Measurements from ENCODE around the gene RNF144B. TPM values are rescaled to one million over a fixed set of nuclear protein-coding genes. Genes with fewer than 3 reads are reported as not detected.

Gene RNF144B
- total and polyA plus RNA-seq, 2 of the 13 experiments (the other 11 are each of a cell fraction or from before 2014, with no cell fraction given): 1.8 to 4.3 TPM

DNA sequence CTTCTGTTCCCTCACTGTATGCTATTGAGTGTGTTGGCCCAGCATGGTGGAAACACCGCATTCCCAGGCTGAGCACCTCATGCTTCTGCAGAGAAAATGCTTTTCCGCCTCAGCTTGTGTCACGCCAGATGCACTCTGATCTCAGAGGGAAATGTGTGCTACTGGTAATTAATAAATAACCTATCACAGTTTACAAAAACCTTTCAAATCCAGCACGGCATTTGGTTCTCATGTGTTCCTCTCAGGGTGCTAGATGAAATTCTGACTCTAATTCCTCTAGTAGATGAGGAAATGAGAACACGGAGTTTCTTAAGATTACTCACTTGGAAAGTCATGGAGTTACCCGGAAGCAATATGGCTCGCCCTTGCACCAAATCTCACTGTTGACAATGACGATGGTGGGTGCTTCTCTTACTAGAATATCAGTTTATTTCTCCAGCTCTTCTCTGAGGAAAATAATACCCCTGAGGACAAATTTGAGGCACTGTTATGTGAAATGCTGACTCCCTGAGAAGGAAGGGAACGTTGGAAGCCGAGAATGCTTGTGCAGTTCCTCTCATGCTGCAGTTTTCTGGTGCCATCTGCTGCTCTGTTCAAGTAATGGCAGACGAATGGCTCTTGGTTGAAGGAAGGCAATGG lies 116.6 kb downstream of the RNF144B start (continued):
- TF ChIP-seq ZNF282 (IDR thresholded peaks at IDR 0.05; ENCODE audit: partially characterized antibody) (no peak), DNMT3B (CRISPR knock-in tag; conservative IDR thresholded peaks at IDR 0.05) (no peak), ZNF12 (CRISPR knock-in tag; IDR thresholded peaks at IDR 0.05) (no peak), TEAD3 (CRISPR knock-in tag; optimal IDR thresholded peaks at IDR 0.05; ENCODE audit: borderline replicate concordance) (peak; percentile 52), TCF12 (IDR thresholded peaks at IDR 0.05) (no peak), TCF12 (CRISPR knock-in tag; IDR thresholded peaks at IDR 0.05) (no peak), ZBTB21 (CRISPR knock-in tag; IDR thresholded peaks at IDR 0.05) (no peak), THAP11 (CRISPR knock-in tag; IDR thresholded peaks at IDR 0.05) (no peak), MLLT10 (CRISPR knock-in tag; IDR thresholded peaks at IDR 0.05) (no peak), SIX4 (CRISPR knock-in tag; IDR thresholded peaks at IDR 0.05) (no peak), IRF2 (CRISPR knock-in tag; IDR thresholded peaks at IDR 0.05) (peak; percentile 55; the same call in 1 of the 2 replicates), POLR2G (IDR thresholded peaks at IDR 0.05; ENCODE audit: low read depth, low read length) (no peak), KLF6 (CRISPR knock-in tag; IDR thresholded peaks at IDR 0.05) (no peak), ZNF768 (CRISPR knock-in tag; IDR thresholded peaks at IDR 0.05) (no peak)
- TF ChIP-seq, protein P1, sequence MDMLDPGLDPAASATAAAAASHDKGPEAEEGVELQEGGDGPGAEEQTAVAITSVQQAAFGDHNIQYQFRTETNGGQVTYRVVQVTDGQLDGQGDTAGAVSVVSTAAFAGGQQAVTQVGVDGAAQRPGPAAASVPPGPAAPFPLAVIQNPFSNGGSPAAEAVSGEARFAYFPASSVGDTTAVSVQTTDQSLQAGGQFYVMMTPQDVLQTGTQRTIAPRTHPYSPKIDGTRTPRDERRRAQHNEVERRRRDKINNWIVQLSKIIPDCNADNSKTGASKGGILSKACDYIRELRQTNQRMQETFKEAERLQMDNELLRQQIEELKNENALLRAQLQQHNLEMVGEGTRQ (IDR thresholded peaks at IDR 0.05; ENCODE audit: low read depth, low read length): no peak
- TF ChIP-seq, protein P1 (CRISPR knock-in tag; IDR thresholded peaks at IDR 0.05; ENCODE audit: borderline replicate concordance): no peak
- TF ChIP-seq, protein P2, sequence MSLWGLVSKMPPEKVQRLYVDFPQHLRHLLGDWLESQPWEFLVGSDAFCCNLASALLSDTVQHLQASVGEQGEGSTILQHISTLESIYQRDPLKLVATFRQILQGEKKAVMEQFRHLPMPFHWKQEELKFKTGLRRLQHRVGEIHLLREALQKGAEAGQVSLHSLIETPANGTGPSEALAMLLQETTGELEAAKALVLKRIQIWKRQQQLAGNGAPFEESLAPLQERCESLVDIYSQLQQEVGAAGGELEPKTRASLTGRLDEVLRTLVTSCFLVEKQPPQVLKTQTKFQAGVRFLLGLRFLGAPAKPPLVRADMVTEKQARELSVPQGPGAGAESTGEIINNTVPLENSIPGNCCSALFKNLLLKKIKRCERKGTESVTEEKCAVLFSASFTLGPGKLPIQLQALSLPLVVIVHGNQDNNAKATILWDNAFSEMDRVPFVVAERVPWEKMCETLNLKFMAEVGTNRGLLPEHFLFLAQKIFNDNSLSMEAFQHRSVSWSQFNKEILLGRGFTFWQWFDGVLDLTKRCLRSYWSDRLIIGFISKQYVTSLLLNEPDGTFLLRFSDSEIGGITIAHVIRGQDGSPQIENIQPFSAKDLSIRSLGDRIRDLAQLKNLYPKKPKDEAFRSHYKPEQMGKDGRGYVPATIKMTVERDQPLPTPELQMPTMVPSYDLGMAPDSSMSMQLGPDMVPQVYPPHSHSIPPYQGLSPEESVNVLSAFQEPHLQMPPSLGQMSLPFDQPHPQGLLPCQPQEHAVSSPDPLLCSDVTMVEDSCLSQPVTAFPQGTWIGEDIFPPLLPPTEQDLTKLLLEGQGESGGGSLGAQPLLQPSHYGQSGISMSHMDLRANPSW (CRISPR knock-in tag; IDR thresholded peaks at IDR 0.05; ENCODE audit: borderline replicate concordance): no peak
- TF ChIP-seq, protein P3, sequence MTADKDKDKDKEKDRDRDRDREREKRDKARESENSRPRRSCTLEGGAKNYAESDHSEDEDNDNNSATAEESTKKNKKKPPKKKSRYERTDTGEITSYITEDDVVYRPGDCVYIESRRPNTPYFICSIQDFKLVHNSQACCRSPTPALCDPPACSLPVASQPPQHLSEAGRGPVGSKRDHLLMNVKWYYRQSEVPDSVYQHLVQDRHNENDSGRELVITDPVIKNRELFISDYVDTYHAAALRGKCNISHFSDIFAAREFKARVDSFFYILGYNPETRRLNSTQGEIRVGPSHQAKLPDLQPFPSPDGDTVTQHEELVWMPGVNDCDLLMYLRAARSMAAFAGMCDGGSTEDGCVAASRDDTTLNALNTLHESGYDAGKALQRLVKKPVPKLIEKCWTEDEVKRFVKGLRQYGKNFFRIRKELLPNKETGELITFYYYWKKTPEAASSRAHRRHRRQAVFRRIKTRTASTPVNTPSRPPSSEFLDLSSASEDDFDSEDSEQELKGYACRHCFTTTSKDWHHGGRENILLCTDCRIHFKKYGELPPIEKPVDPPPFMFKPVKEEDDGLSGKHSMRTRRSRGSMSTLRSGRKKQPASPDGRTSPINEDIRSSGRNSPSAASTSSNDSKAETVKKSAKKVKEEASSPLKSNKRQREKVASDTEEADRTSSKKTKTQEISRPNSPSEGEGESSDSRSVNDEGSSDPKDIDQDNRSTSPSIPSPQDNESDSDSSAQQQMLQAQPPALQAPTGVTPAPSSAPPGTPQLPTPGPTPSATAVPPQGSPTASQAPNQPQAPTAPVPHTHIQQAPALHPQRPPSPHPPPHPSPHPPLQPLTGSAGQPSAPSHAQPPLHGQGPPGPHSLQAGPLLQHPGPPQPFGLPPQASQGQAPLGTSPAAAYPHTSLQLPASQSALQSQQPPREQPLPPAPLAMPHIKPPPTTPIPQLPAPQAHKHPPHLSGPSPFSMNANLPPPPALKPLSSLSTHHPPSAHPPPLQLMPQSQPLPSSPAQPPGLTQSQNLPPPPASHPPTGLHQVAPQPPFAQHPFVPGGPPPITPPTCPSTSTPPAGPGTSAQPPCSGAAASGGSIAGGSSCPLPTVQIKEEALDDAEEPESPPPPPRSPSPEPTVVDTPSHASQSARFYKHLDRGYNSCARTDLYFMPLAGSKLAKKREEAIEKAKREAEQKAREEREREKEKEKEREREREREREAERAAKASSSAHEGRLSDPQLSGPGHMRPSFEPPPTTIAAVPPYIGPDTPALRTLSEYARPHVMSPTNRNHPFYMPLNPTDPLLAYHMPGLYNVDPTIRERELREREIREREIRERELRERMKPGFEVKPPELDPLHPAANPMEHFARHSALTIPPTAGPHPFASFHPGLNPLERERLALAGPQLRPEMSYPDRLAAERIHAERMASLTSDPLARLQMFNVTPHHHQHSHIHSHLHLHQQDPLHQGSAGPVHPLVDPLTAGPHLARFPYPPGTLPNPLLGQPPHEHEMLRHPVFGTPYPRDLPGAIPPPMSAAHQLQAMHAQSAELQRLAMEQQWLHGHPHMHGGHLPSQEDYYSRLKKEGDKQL (CRISPR knock-in tag; IDR thresholded peaks at IDR 0.05; ENCODE audit: low read depth): no peak
- TF ChIP-seq, protein P4, sequence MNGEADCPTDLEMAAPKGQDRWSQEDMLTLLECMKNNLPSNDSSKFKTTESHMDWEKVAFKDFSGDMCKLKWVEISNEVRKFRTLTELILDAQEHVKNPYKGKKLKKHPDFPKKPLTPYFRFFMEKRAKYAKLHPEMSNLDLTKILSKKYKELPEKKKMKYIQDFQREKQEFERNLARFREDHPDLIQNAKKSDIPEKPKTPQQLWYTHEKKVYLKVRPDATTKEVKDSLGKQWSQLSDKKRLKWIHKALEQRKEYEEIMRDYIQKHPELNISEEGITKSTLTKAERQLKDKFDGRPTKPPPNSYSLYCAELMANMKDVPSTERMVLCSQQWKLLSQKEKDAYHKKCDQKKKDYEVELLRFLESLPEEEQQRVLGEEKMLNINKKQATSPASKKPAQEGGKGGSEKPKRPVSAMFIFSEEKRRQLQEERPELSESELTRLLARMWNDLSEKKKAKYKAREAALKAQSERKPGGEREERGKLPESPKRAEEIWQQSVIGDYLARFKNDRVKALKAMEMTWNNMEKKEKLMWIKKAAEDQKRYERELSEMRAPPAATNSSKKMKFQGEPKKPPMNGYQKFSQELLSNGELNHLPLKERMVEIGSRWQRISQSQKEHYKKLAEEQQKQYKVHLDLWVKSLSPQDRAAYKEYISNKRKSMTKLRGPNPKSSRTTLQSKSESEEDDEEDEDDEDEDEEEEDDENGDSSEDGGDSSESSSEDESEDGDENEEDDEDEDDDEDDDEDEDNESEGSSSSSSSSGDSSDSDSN (CRISPR knock-in tag; IDR thresholded peaks at IDR 0.05): no peak
